Measurements from ENCODE around the gene CALY.
A peak's percentile ranks its signal among the peaks of the same experiment; 100 is the strongest.

Gene CALY

GRCh38 chr10:133316266-133316665, 20.4 kb downstream of the CALY start:
- H3K4me3 ChIP-seq, result no peak overlapping the region
- peaks cover 0 to 24% (median 11%) of the 10 kb centered on the region in 11 experiments; a peak in 10 of 22 replicates for H4K20me1 ChIP-seq
- peaks cover 6 to 16% (median 10%) of the 10 kb centered on the region in 11 experiments for H3K9me3 ChIP-seq (replicated peaks in 1 of 11)
- H3K4me2 ChIP-seq, result no peak overlapping the region
- H3K27ac ChIP-seq, result no peak overlapping the region
- peaks cover 0 to 36% (median 23%) of the 10 kb centered on the region in 10 experiments; a peak in 15 of 20 replicates for H3K4me1 ChIP-seq
- H3K9ac ChIP-seq, result no peak overlapping the region
- H3K27me3 ChIP-seq, result peaks cover 0 to 13% (median 11%) of the 10 kb centered on the region in 11 experiments; a peak in 14 of 22 replicates
- peaks cover 18 to 23% (median 19%) of the 10 kb centered on the region in 11 experiments for H3K36me3 ChIP-seq
- TF ChIP-seq Cebpa-rat (IDR thresholded peaks at IDR 0.05), result no peak

- no peak for TF ChIP-seq Cebpa-rat (IDR thresholded peaks at IDR 0.05)
- Histone ChIP-seq H3K27me3 (peaks cover 0 to 13% (median 11%) of the 10 kb centered on the region in 11 experiments; a peak in 14 of 22 replicates), H4K20me1 (peaks cover 0 to 28% (median 11%) of the 10 kb centered on the region in 11 experiments; a peak in 10 of 22 replicates)
Observed at GRCh38 chr10:133315847-133316246, 20.8 kb downstream of the CALY start.

GRCh38 chr10:133314911-133315310, 21.8 kb downstream of the CALY start:
- Histone ChIP-seq H3K36me3 (peaks cover 31 to 37% (median 33%) of the 10 kb centered on the region in 11 experiments), H3K27ac (no peak overlapping the region), H3K4me1 (peaks cover under 1 to 43% (median 28%) of the 10 kb centered on the region in 10 experiments; a peak in 19 of 20 replicates), H3K27me3 (peaks cover 0 to 13% (median 11%) of the 10 kb centered on the region in 11 experiments; a peak in 14 of 22 replicates), H3K4me2 (peak overlapping the region in 7 of 11 experiments; percentile 43 to 82 (median 71); a peak in 10 of 22 replicates), H4K20me1 (peaks cover 0 to 37% (median 19%) of the 10 kb centered on the region in 11 experiments; a peak in 16 of 22 replicates), H3K9ac (no peak overlapping the region), H3K4me3 (no peak overlapping the region), H3K9me3 (replicated peaks in 1 of 11) (peaks cover 0 to 7% (median 0%) of the 10 kb centered on the region in 11 experiments; a peak in 6 of 22 replicates)
- TF ChIP-seq Cebpa-rat (IDR thresholded peaks at IDR 0.05), result no peak

More at GRCh38 chr10:133315847-133316246, 20.8 kb downstream of the CALY start:
- Histone ChIP-seq H3K4me2 (no peak overlapping the region), H3K27ac (no peak overlapping the region), H3K36me3 (peaks cover 21 to 27% (median 23%) of the 10 kb centered on the region in 11 experiments), H3K9me3 (replicated peaks in 1 of 11) (peaks cover 2 to 12% (median 5%) of the 10 kb centered on the region in 11 experiments), H3K4me1 (peaks cover 0 to 36% (median 23%) of the 10 kb centered on the region in 10 experiments; a peak in 15 of 20 replicates), H3K9ac (no peak overlapping the region), H3K4me3 (no peak overlapping the region)

- Histone ChIP-seq H3K36me3 (peaks cover 31 to 42% (median 38%) of the 10 kb centered on the region in 11 experiments), H3K4me2 (peak overlapping the region in 4 of 11 experiments; percentile 71 to 82 (median 74); a peak in 8 of 22 replicates), H3K9ac (peak overlapping the region in 3 of 11 experiments; percentile 33 to 50 (median 49); a peak in 2 of 22 replicates), H3K4me1 (peaks cover 8 to 44% (median 35%) of the 10 kb centered on the region in 10 experiments), H4K20me1 (peaks cover 0 to 49% (median 27%) of the 10 kb centered on the region in 11 experiments; a peak in 19 of 22 replicates), H3K9me3 (replicated peaks in 1 of 11) (peaks cover 0 to 7% (median 0%) of the 10 kb centered on the region in 11 experiments; a peak in 6 of 22 replicates), H3K27ac (no peak overlapping the region), H3K4me3 (no peak overlapping the region), H3K27me3 (no peaks in the 10 kb centered on the region)
- TF ChIP-seq Cebpa-rat (IDR thresholded peaks at IDR 0.05), result no peak
Observed at GRCh38 chr10:133313192-133313591, 23.5 kb downstream of the CALY start.

GRCh38 chr10:133312769-133313145, 23.9 kb downstream of the CALY start:
- no peak for TF ChIP-seq Cebpa-rat (IDR thresholded peaks at IDR 0.05)
- H3K9ac ChIP-seq, result peak overlapping the region in 4 of 11 experiments; percentile 2 to 50 (median 21); a peak in 1 of 22 replicates
- no peaks in the 10 kb centered on the region for H3K27me3 ChIP-seq
- peaks cover 0 to 7% (median 0%) of the 10 kb centered on the region in 11 experiments; a peak in 6 of 22 replicates for H3K9me3 ChIP-seq (replicated peaks in 1 of 11)
- H4K20me1 ChIP-seq, result peaks cover 3 to 53% (median 31%) of the 10 kb centered on the region in 11 experiments; a peak in 20 of 22 replicates
- H3K27ac ChIP-seq, result no peak overlapping the region
- peaks cover 8 to 46% (median 37%) of the 10 kb centered on the region in 10 experiments for H3K4me1 ChIP-seq
- peaks cover 31 to 42% (median 38%) of the 10 kb centered on the region in 11 experiments for H3K36me3 ChIP-seq
- H3K4me3 ChIP-seq, result no peak overlapping the region
- H3K4me2 ChIP-seq, result peak overlapping the region in 4 of 11 experiments; percentile 71 to 82 (median 74); a peak in 5 of 22 replicates

GRCh38 chr10:133312016-133312768, 24.5 kb downstream of the CALY start:
- H3K9ac ChIP-seq, result peak overlapping the region in 4 of 11 experiments; percentile 2 to 24 (median 11); a peak in 3 of 22 replicates
- peaks cover 0 to 7% (median 0%) of the 10 kb centered on the region in 11 experiments; a peak in 6 of 22 replicates for H3K9me3 ChIP-seq (replicated peaks in 1 of 11)
- H3K4me1 ChIP-seq, result peaks cover 14 to 51% (median 42%) of the 10 kb centered on the region in 10 experiments
- H3K27me3 ChIP-seq, result no peaks in the 10 kb centered on the region
- peaks cover 9 to 59% (median 37%) of the 10 kb centered on the region in 11 experiments; a peak in 20 of 22 replicates for H4K20me1 ChIP-seq
- H3K27ac ChIP-seq, result no peak overlapping the region
- H3K36me3 ChIP-seq, result peaks cover 31 to 42% (median 38%) of the 10 kb centered on the region in 11 experiments
- H3K4me2 ChIP-seq, result peak overlapping the region in 1 of 11 experiments; percentile 3; a peak in 2 of 22 replicates
- no peak overlapping the region for H3K4me3 ChIP-seq
- no peak for TF ChIP-seq Cebpa-rat (IDR thresholded peaks at IDR 0.05)

GRCh38 chr10:133311570-133311969, 25.1 kb downstream of the CALY start:
- Histone ChIP-seq H3K4me3 (no peak overlapping the region), H3K4me2 (no peak overlapping the region), H3K9me3 (replicated peaks in 1 of 11) (peaks cover 0 to 7% (median 0%) of the 10 kb centered on the region in 11 experiments; a peak in 6 of 22 replicates), H3K9ac (peak overlapping the region in 1 of 11 experiments; percentile 4; a peak in 2 of 22 replicates), H3K27me3 (no peaks in the 10 kb centered on the region), H3K27ac (no peak overlapping the region), H4K20me1 (peaks cover 13 to 65% (median 43%) of the 10 kb centered on the region in 11 experiments; a peak in 21 of 22 replicates), H3K36me3 (peaks cover 31 to 48% (median 38%) of the 10 kb centered on the region in 11 experiments), H3K4me1 (peaks cover 20 to 58% (median 48%) of the 10 kb centered on the region in 10 experiments)
- no peak for TF ChIP-seq Cebpa-rat (IDR thresholded peaks at IDR 0.05)

- Histone ChIP-seq H3K36me3 (peaks cover 31 to 48% (median 38%) of the 10 kb centered on the region in 11 experiments), H3K9ac (no peak overlapping the region), H3K4me2 (no peak overlapping the region), H3K4me1 (peaks cover 28 to 64% (median 52%) of the 10 kb centered on the region in 10 experiments), H3K4me3 (no peak overlapping the region), H4K20me1 (peaks cover 17 to 73% (median 51%) of the 10 kb centered on the region in 11 experiments; a peak in 21 of 22 replicates), H3K9me3 (replicated peaks in 1 of 11) (peaks cover 0 to under 1% (median 0%) of the 10 kb centered on the region in 11 experiments; a peak in 4 of 22 replicates), H3K27me3 (no peaks in the 10 kb centered on the region), H3K27ac (no peak overlapping the region)
- TF ChIP-seq Cebpa-rat (IDR thresholded peaks at IDR 0.05), result no peak
Observed at GRCh38 chr10:133310789-133311188, 25.9 kb downstream of the CALY start.

Measured in BLaER1 treated with 17β-estradiol and CSF1 and Interleukin-3, amounts not matched to agents 10 nM and 100 nM (cell line).